D341Med (cell line): ENCODE data around the gene BANP.
"Not testable (repeated sequence)": the region's sequence is repeated elsewhere in the genome, so short reads cannot be mapped to it uniquely, and the experiment has no call there.

Experiments
- DNase-seq: peaks from one replicate; pipeline ENCODE4 v3.0.0; 2012; ENCODE audit warnings: low spot score

The BANP gene

GRCh38 chr16:88050952-88051660 lies 99.9 kb downstream of the BANP start:
- DNase-seq: no peak

DNA sequence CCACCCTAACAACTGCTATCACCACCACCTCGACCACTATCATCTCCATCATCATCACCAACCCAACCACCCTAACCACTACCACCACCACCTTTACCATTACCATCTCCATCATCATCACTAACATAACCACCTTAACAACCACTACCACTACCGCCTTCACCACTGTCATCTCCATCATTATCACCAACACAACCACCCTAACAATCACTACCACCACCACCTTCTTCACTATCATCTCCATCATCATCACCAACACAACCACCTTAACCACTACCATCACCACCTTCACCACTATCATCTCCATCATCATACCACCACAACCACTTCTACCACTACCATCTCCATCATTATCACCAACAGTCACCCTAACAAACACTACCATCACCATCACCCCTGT lies 101.4 kb downstream of the BANP start:
- DNase-seq: no peak

DNA sequence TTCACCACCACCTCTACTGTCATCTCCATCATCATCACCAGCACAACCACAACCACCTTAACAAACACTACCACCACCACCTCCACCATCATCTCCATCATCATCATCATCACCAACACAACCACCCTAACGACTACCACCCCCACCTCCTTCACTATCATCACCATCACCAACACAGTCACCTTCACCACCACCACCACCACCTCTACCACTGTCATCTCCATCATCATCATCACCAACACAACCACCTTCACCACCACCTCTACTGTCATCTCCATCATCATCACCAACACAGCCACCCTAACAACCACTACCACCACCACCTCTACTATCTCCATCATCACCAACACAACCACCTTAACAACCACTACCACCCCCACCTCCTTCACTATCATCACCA lies 102.2 kb downstream of the BANP start:
- not testable (repeated sequence) for DNase-seq

DNA sequence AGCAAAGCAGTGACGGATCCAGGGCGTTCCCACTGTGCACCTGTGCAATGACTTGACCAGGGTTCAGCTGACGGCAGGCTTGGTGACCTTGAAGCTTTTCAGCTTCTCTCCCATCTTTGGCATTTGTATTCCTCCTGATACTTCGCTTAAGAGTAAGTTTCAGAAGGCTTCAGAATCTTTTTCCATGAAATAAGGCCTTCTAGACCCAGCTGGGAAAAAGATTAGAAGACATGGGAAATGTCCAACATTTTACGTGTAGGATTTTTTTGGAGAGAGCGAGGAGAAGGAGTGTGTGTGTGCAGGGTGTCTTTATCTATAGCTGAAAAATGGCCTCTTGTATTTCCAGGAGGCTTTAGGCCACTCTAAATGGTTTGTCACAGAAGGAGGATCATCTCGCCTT lies 104.1 kb downstream of the BANP start:
- no peak for DNase-seq

GRCh38 chr16:88056212-88056611 lies 105.0 kb downstream of the BANP start:
- no peak for DNase-seq

DNA sequence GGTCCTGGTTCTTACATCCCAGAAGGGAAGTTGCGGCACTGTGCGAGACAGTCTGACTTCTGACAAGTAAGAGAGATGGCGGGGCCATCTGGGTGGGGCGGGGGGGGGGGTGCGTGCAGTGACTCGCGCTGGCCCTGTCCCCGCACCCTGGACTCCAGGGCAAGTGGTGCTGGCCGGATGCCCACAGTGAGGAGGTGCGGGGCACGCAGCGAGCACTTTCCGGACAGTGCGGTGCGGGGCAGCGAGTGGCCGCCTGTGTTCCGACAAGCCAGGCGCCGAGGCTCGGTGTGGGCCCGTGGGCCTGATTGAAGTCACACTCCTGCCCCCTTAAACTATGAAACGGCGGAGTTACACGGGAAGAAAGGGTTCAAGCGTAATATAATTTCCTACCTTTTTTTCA lies 106.4 kb downstream of the BANP start:
- DNase-seq: no peak

DNA sequence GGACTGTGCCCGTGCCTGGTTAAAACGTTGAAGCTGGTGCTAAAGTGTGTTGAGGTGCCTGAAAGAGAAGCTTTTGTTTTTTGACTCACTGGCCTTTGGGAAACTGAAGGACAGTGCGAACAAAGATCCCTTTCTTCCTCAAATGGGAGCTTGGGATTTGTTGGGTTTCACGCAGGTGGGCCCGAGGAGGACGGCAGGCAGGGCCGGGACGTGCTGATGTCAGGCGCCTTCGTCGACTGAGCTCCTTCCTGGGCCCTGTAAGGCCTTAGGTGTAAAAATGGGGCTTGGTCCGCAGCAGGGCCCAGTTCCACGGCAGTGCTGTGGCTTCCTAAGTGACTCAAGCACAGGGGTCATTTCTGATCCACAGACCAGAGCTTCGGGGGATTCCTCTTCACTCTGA lies 106.9 kb downstream of the BANP start:
- DNase-seq: no peak

GRCh38 chr16:88058817-88059216 lies 107.6 kb downstream of the BANP start:
- no peak for DNase-seq

GRCh38 chr16:88059701-88060386 lies 108.6 kb downstream of the BANP start:
- DNase-seq: no peak

DNA sequence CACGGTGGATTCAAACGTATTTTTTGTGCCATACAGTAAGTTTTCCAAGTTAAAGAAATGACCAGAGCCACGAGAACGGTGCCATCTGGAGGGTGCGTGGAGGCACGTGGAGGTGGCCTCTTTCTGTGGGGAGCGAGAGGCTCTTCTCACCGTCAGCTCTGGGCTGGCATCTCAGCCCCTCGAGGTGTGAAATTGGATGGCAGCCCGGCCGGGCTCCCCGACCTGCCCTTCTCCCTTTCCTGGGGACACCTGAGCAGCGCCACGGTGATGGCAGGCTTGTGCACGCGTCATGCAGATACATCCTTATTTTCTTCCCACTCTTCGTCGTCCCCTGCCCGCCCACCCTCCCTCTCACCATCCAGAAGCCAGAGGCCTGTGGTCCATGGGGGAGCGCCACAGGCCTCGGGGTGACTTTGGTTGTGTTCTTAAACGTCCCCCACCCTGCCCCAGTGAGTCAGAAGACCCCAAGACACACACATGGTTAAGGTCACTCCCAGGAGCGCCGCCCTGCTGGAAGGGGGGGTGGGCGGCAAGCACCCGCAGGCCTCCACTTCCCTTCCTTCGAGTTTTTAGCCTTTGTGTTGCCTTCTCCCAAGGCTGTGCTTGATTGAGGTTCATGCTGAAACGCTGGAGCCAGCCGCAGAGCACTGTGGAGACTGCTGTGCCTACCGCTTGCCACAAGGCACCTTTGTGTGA lies 109.4 kb downstream of the BANP start:
- DNase-seq: no peak

DNA sequence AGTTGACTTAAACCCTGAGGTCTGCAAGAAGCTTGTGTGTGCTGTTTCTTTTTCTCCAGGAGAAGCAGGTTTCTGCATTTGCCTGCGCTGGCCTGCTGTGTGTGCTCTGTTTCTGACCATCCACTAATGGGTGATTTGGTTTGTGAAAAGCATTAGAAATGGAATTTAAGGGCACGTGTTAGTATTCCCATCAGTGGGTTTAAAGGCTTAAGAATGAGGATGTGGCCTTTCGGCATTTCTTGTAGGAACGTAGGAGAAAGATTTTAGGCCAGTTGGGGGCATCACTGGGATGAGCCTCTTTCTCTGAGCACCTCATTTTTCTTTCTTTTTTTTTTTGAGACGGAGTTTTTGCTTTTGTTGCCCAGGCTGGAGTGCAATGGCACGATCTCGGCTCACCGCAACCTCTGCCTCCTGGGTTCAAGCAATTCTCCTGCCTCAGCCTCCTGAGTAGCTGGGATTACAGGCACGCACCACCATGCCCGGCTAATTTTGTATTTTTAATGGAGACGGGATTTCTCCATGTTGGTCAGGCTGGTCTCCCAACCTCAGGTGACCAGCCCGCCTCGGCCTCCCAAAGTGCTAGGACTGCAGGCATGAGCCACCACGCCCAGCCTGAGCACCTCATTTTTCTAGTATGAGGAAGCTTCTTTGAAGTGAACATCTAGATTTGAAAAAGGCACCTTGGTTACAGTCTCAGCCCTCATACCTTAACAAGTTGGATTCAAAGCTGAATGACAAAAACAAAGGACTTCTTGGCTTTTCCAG lies 110.3 kb downstream of the BANP start:
- no peak for DNase-seq

DNA sequence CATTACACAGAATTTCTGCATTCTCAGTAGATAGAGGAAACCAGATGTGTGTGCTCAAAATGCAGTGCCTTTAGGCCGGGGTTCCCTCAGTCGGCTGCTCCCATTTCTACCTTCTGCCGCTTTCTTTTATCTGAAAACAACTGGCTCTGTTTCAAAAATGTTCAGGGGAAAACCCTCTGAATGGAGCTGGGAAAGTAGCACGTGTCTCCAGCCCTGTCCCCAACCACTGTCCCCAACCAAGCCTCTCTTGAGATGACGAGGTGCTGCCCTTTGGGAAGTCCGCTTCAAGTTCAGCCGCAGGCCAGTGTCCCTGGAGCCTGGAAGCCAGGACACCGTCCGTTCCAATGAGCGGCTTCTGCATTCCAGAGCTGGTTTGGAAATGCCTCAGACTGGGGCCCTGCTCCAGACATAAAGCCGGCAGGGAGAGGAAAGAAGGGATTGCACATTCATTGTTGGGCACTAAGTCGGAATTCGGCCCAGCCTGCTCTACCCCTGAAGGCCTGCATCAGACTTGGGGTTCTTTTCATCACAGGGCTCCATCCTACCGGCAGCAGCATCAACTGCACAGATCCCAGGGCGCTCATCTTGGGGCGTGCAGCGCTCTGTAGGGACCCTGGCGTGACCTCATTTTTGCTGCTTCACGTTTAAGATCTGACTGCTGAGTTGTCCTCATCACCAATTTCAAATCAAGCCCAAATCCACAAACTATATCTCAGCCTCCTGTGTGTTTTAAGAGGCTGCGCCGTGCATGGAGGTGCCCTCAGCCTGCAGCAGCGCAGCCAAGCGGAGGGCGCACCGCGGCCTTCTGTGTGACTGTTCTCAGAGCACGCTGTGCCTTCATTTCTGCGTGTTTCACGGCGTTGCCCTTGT lies 111.3 kb downstream of the BANP start:
- no peak for DNase-seq

GRCh38 chr16:88063211-88063773 lies 112.1 kb downstream of the BANP start:
- no peak for DNase-seq

GRCh38 chr16:88064011-88064888 lies 113.0 kb downstream of the BANP start:
- DNase-seq: no peak

DNA sequence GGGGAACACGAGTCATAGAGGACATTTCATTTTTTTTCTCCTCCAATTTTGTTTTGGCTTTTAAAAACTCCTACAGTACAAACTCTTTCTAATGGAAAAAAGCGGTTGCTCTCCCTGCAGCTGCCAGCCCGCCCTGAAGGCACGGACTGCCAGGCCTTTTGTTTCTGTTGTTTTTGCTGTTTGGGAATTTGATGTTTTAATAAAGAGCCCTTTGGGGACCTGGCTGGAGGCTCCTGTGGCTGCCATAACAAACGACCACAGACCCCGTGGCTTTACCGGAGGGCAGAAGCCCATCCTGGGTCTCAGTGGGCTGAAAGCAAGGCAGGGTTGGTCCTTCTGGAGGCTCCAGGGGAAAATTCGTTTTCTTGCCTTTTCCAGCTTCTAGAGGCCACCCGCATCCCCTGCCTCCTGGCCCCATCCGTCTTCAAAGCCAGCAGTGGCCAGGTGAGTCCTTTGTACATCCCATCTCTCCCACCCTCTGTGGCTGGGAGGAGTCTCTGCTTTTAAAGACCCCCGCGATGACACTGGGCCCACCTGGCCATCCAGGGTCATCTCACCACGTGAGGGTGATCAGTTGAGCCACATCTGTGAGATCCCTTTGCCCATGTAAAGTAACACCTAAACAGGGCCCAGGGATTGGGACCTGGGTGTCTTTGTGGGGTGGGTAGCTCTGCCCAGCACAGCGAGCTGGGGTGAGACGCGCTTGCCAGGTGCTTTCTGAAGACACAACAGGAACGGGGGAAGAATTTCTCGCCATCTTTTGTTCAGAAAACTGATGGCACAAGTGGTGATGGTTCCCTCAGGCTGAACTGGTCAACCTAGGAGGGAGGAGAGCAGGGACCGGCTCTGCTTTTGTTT lies 113.9 kb downstream of the BANP start:
- no peak for DNase-seq

DNA sequence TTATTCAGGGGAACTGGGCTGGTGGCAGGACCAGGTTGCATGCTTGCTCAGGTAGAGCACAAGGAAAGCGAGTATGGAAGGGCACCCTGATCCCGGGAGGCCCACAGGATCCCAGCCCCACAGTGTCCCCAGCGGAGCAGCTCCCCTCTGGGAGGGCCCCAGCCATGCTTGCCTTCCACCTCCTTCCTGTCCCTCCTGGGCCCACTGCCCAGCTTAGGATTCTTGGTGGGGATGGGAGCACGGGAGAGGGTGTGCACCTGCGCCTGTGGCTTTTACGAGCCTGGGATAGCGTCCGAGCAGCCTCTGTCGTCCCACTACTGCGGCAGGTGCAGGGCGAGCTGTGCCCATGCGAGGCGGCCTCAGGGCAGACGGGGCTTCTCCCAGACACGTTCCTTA lies 114.5 kb downstream of the BANP start:
- no peak for DNase-seq

GRCh38 chr16:88066234-88066633 lies 115.0 kb downstream of the BANP start:
- no peak for DNase-seq

GRCh38 chr16:88066680-88067529 lies 115.7 kb downstream of the BANP start:
- no peak for DNase-seq
